Astrocyte (in vitro differentiated cells and primary cell): ENCODE measurements around the gene DGKQ.

Experiments
- CTCF ChIP-seq: IDR thresholded peaks from 2 replicates; pipeline ENCODE4 v1.5.1; 2011; ENCODE audit warnings: low read depth, mild to moderate bottlenecking, inconsistent platforms, low read length, moderate library complexity; ENCODE audit not compliant: insufficient read depth
- EZH2 ChIP-seq: IDR thresholded peaks from 2 replicates; pipeline ENCODE4 v1.6.1; 2012; ENCODE audit warnings: mild to moderate bottlenecking, low read length, inconsistent platforms; ENCODE audit not compliant: insufficient read depth

- TF ChIP-seq CTCF (no peak), EZH2 (no peak)
Measured at GRCh38 chr4:915041-915474, 58.3 kb downstream of the DGKQ start.
